Activated CD4-positive, alpha-beta T cell treated with anti-CD3 and anti-CD28 coated beads, Interleukin-2, amount 10 ng/mL, durations not matched to agents 7 days and 5 days (primary cell): ENCODE results near the gene HS3ST4. TPM values are rescaled to one million over a fixed set of nuclear protein-coding genes. Genes with fewer than 3 reads are reported as not detected.

Source experiments
- CTCF ChIA-PET: fragments of 350-600 bp; sonication (Branson Sonifier 250); formaldehyde crosslinking; loops from one replicate; lab custom pipeline; 2021; ENCODE audit warnings: antibody characterized with exemption; lab: Charles Lee
- POLR2A ChIA-PET: fragments of 350-600 bp; sonication (Branson Sonifier 250); formaldehyde crosslinking; loops from one replicate; lab custom pipeline; 2021; ENCODE audit warnings: antibody characterized with exemption; lab: Charles Lee
- DNase-seq: peaks from one replicate; pipeline ENCODE4 v3.0.0-alpha.2; 2020
- H3K27ac Mint-ChIP-seq: one replicate; pipeline ENCODE4 v1.8.0; 2021; ENCODE audit warnings: mild to moderate bottlenecking, moderate library complexity, mixed read lengths
- H3K27me3 Mint-ChIP-seq: one replicate; pipeline ENCODE4 v1.8.0; 2021; ENCODE audit warnings: mixed read lengths
- H3K36me3 Mint-ChIP-seq: one replicate; pipeline ENCODE4 v1.8.0; 2021; ENCODE audit warnings: low read depth, mixed read lengths
- H3K4me1 Mint-ChIP-seq: one replicate; pipeline ENCODE4 v1.8.0; 2021; ENCODE audit warnings: mixed read lengths
- H3K4me3 Mint-ChIP-seq: one replicate; pipeline ENCODE4 v1.8.0; 2021; ENCODE audit warnings: mild to moderate bottlenecking, moderate library complexity, mixed read lengths
- H3K9me3 Mint-ChIP-seq: one replicate; pipeline ENCODE4 v1.8.0; 2021; ENCODE audit warnings: mixed read lengths
- total RNA-seq, 2 experiments: library from RNA; stranded (reverse); gene quantifications; one replicate each; pipeline ENCODE4 v1.2.3, GENCODE V29; 2021

HS3ST4 gene
- total RNA-seq, 2 experiments from 2014 or later = not detected

DNA sequence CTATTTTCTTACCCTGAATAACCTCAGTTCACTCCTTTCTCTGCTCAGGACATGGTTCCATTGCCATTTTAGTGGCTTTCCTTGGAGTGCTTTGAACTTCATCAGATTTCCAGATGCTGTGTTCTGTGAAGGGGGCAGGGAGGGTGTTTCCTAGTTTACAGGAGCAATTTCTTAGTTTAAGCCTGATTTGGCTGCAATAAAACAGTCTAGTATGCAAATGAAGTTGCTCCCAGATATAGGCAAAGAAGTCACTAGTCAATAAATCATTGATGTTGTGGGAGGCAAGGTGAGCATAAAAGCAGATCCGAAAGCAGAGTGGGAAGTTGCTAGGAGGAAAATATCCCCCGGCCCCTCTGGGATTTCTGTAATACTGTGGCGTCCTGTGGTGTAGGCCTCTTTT is 202.3 kb downstream of the HS3ST4 start:
- ChIA-PET POLR2A (no interaction called here), CTCF (no interaction called here)
- H3K27ac Mint-ChIP-seq = no peak overlapping the region
- H3K4me1 Mint-ChIP-seq = no peaks in the 10 kb centered on the region
- no peaks in the 10 kb centered on the region for H3K27me3 Mint-ChIP-seq
- no peak overlapping the region for H3K4me3 Mint-ChIP-seq
- DNase-seq = no peak
- H3K9me3 Mint-ChIP-seq = peaks cover 7% of the 10 kb centered on the region
- no peaks in the 10 kb centered on the region for H3K36me3 Mint-ChIP-seq

DNA sequence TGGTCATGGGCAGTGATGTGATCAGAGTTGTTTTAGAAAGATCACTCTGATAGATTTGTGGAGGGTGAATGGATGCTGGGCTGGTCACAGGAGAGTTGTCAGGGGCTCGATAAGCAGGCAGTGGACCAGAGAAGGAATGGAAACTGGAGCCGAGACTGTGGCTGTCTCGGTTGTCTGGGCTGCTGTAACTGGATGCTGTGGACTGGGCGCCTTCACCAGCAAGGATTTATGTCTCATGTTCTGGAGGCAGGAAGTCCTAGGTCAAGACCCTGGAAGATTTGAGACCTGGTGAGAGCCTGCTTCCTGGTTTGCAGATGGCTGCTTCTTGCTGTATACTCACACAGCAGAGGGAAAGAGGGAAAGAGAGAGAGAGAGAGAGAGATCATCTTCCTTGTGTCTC is 203.6 kb downstream of the HS3ST4 start:
- CTCF ChIA-PET = no interaction called here
- no peak for DNase-seq
- Mint-ChIP-seq H3K4me1 (no peaks in the 10 kb centered on the region), H3K27ac (no peak overlapping the region), H3K36me3 (no peaks in the 10 kb centered on the region), H3K4me3 (no peak overlapping the region), H3K27me3 (no peaks in the 10 kb centered on the region), H3K9me3 (peaks cover 7% of the 10 kb centered on the region)
- POLR2A ChIA-PET = no interaction called here

DNA sequence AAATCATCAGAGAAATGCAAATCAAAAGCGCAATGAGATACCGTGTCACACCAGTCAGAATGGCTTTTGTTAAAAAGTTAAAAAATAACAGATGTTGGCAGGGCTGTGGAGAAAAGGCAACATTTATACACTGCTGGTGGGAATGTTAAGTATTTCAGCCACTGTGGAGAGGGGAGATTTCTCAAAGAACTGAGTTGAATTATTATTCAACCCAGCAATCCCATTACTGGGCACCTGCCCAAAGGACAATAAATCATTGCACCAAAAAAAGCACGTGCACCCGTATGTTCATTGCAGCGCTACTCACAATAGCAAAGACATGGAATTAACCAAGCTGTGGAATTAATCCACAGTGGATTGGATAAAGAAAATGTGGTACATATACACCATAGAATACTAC is 204.7 kb downstream of the HS3ST4 start:
- ChIA-PET POLR2A (no interaction called here), CTCF (no interaction called here)
- Mint-ChIP-seq H3K9me3 (no peaks in the 10 kb centered on the region), H3K27me3 (no peaks in the 10 kb centered on the region), H3K27ac (no peak overlapping the region), H3K4me3 (no peak overlapping the region), H3K36me3 (no peaks in the 10 kb centered on the region), H3K4me1 (no peaks in the 10 kb centered on the region)
- no peak for DNase-seq

DNA sequence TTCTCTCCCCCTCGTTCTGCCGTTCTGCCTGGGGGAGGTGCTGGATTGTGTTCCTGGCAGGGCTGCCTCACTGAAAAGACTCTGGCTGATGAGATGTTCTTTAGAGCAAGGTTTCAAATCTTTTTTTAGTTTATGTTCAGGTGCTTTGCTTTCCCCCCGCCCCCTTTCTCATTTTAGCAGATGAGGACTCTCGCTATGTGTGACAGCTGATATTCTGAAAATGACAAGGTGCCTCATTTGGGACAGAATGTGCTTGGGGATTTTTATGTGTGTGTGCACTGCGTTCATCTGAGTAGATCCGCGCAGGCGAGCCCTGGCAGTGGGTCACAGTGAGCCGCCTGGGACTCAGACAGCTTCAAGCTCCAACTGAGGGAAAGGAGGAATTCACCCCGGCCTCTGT is 205.9 kb downstream of the HS3ST4 start:
- DNase-seq = no peak
- H3K27ac Mint-ChIP-seq = no peak overlapping the region
- CTCF ChIA-PET = interaction anchor here (1.3 kb wide), 1 partner anchor 9 kb away, joined by 4 read pairs; no protein-coding TSS in a partner anchor

DNA sequence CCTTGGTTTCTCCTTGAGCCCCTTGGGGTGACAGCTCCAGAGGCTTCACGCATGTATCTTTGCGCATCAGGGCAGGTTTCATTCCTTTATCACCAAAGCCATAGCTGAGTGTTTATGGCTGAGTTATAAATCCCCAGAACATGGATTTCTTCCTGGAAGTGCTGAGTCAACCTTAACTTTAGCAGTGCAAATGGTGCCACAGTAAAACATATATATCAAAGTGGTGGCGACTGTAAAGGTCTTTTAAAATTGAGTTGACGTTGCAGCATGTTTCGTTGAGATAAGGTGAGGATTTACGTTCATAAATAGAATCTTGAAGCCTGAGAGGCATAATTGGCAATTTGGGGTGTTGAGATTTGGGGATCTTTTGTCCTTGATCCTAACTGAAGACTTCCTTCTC is 214.1 kb downstream of the HS3ST4 start:
- no peak for DNase-seq
- no peak overlapping the region for H3K27ac Mint-ChIP-seq
- no peaks in the 10 kb centered on the region for H3K27me3 Mint-ChIP-seq
- no peaks in the 10 kb centered on the region for H3K4me1 Mint-ChIP-seq
- no peak overlapping the region for H3K4me3 Mint-ChIP-seq
- H3K9me3 Mint-ChIP-seq = no peaks in the 10 kb centered on the region
- ChIA-PET CTCF (no interaction called here), POLR2A (no interaction called here)
- no peaks in the 10 kb centered on the region for H3K36me3 Mint-ChIP-seq

More for the DNA sequence above, 205.9 kb downstream of the HS3ST4 start:
- Mint-ChIP-seq H3K4me3 (no peak overlapping the region), H3K27me3 (no peaks in the 10 kb centered on the region), H3K4me1 (no peaks in the 10 kb centered on the region), H3K9me3 (no peaks in the 10 kb centered on the region), H3K36me3 (no peaks in the 10 kb centered on the region)
- POLR2A ChIA-PET = no interaction called here

DNA sequence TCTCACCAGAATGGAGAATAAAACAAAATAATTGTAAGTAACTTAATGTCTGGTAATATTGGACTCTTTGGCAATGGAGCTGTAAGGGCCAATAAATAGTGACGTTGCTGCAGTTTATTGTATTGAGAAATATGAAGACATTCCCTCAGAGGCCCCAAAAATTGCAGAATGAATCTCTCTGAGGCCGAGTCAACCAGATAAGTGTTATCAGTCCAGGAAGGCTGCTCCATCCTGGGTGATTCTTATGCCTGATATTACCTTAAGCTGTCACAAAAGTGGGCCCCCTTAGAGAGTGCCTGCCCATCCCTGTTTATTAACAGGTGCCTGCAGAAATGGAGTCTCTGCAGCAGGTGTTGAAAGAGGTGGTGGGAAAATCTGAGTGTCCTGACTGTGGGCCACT is 219.2 kb downstream of the HS3ST4 start:
- DNase-seq = no peak
- H3K27ac Mint-ChIP-seq = no peak overlapping the region
- ChIA-PET CTCF (no interaction called here), POLR2A (no interaction called here)
- no peaks in the 10 kb centered on the region for H3K36me3 Mint-ChIP-seq
- H3K27me3 Mint-ChIP-seq = no peaks in the 10 kb centered on the region
- no peaks in the 10 kb centered on the region for H3K4me1 Mint-ChIP-seq
- H3K4me3 Mint-ChIP-seq = no peak overlapping the region
- H3K9me3 Mint-ChIP-seq = no peaks in the 10 kb centered on the region

DNA sequence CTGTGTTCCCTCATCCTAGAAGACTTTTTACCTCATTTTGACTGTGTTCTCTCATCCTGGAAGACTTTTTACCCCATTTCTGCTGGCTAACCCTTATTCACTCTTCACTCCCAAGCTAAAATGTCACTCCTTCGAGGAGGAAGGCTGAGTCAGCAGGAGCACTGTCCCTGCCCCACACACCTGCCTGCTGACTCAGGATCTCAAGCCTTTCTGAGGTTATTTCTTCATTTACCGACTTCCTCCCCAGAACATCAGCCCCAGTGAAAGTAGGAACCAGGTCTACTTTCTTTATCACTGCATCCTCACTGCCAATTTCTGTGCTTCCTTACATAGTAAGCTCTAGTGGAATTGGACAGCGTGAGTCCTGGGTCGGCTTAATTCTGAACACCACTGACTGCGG is 220.6 kb downstream of the HS3ST4 start:
- CTCF ChIA-PET = no interaction called here
- H3K36me3 Mint-ChIP-seq = no peaks in the 10 kb centered on the region
- POLR2A ChIA-PET = no interaction called here

DNA sequence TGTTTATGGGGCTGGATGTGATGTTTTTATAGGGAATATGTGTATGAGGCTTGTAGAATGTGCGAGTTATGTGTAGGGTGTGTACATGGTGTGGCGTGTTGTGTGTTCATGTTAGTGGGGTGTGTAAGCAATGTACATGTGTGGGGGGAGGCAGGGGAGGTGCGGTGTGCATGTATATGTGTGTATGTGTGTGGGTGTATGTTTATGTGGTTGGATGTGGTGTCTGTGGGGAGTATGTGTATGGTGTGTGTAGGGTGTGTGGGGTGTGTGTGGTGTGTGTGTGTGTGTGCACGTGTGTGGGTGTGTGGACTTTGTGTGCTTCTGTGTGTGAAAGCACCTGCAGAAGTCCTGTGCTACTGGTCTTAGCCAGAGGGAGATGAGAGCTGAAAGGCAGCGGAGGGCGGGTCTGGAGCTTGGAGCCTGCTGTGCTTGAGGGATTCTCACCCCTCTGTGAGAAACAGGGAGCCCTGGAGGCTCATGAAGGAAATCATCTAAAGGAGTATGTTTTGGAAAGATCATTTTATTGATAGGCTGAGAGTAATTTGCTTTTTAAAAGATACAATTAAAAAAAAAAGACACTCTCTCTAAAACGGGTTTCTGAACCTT is 222.7 kb downstream of the HS3ST4 start:
- no peak for DNase-seq
- Mint-ChIP-seq H3K36me3 (no peaks in the 10 kb centered on the region), H3K9me3 (no peaks in the 10 kb centered on the region), H3K4me1 (no peaks in the 10 kb centered on the region), H3K27me3 (no peaks in the 10 kb centered on the region), H3K27ac (no peak overlapping the region), H3K4me3 (no peak overlapping the region)
- ChIA-PET POLR2A (no interaction called here), CTCF (no interaction called here)

More for the DNA sequence above, 220.6 kb downstream of the HS3ST4 start:
- no peak overlapping the region for H3K4me3 Mint-ChIP-seq
- no peaks in the 10 kb centered on the region for H3K4me1 Mint-ChIP-seq
- DNase-seq = no peak
- H3K9me3 Mint-ChIP-seq = no peaks in the 10 kb centered on the region
- H3K27me3 Mint-ChIP-seq = no peaks in the 10 kb centered on the region
- no peak overlapping the region for H3K27ac Mint-ChIP-seq

DNA sequence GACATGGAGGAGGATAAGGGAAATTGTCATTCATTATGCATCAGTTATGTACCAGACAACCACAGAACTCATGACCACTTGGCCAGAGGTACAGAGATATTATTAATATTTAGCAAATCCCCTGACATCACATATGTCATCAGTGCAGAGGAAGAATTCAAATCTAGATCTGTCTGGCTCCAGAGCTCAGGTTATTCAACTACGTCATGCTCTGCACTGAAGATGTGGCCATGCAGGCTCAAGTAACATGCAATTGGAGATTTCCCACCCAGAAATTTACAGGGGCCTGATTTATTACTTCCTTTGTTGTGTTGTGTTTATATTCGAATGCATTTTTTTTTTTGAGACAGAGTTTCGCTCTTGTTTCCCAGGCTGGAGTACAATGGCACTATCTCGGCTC is 224.3 kb downstream of the HS3ST4 start:
- Mint-ChIP-seq H3K4me1 (no peaks in the 10 kb centered on the region), H3K4me3 (no peak overlapping the region), H3K27me3 (no peaks in the 10 kb centered on the region), H3K36me3 (no peaks in the 10 kb centered on the region), H3K27ac (no peak overlapping the region), H3K9me3 (no peaks in the 10 kb centered on the region)
- ChIA-PET POLR2A (no interaction called here), CTCF (interaction anchor here (0.5 kb wide), 1 partner anchor 33 kb away, joined by 6 read pairs; no protein-coding TSS in a partner anchor)
- no peak for DNase-seq

DNA sequence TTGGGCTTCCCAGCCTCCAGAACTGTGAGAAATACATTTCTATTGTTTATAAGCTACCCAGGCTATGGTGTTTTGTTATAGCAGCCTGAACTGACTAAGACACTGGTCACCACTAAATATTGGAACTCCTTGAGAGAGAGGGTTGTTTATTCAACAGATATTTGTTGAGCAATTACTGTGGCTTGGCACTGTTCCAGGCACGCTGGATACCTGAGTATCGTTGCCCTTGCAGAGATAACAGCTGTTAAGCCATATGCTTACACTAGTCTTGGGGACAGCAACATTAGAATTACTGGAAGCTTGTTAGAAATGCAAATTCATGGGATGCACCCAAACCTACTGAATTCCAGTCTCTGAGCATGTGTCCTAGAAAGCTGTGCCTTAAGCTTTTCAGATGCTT is 230.7 kb downstream of the HS3ST4 start:
- no peak for DNase-seq
- Mint-ChIP-seq H3K4me1 (no peaks in the 10 kb centered on the region), H3K36me3 (no peaks in the 10 kb centered on the region), H3K4me3 (no peak overlapping the region), H3K27ac (no peak overlapping the region), H3K27me3 (no peaks in the 10 kb centered on the region), H3K9me3 (no peaks in the 10 kb centered on the region)
- CTCF ChIA-PET = no interaction called here
- POLR2A ChIA-PET = no interaction called here

DNA sequence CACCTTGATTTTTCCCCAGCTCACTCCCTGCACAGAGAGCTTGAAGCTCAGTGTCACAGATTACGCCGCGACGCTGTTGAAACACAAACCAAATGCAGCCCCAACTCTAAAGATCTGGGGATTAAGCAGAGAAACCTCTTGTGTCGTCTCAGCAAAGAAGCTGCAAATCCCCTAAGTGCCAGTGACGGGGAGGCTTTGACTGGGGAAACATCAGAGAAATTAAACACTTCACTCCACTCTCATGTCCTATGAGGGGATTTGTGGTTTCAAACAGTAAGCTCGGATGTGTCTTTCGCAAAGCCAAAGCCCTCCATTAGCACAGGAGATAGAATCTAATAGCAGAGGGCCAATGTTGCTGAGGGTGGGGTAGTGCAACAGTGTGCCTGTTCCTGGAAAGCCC is 233.7 kb downstream of the HS3ST4 start:
- Mint-ChIP-seq H3K27ac (no peak overlapping the region), H3K27me3 (no peaks in the 10 kb centered on the region), H3K36me3 (no peaks in the 10 kb centered on the region), H3K4me3 (no peak overlapping the region), H3K9me3 (no peaks in the 10 kb centered on the region), H3K4me1 (no peaks in the 10 kb centered on the region)
- DNase-seq = no peak
- ChIA-PET CTCF (no interaction called here), POLR2A (no interaction called here)

DNA sequence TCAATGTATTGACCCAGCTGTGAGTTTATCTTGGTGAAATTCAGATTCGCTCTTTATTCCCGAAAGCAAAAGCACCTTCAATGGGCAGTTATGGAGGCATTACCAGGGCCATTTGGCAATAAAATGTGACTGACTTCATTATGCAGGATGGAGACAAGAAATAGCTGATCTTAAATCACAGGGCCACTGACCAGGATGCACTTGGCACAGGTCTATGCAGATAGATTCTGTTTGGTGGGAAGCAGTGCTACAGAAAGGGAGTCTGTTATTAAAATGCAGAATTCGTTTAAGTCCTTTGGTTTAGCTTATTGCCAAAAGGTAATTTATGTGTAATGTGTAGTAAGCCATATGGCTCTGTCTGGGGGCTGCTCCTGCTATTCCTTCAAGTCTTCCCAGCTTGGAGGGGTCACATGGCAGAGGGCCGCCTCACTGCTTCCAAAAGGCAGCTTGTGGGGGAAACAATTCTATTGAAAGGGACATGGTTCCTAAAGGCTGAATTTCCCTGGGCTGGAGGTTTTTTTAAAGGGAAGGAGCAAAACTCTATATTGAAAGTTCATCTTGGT is 239.8 kb downstream of the HS3ST4 start:
- CTCF ChIA-PET = no interaction called here
- Mint-ChIP-seq H3K36me3 (no peaks in the 10 kb centered on the region), H3K9me3 (no peaks in the 10 kb centered on the region), H3K27ac (no peak overlapping the region), H3K4me1 (no peaks in the 10 kb centered on the region), H3K4me3 (no peak overlapping the region), H3K27me3 (no peaks in the 10 kb centered on the region)
- POLR2A ChIA-PET = interaction anchor here (0.6 kb wide), 1 partner anchor 778 kb away, joined by 7 read pairs; no protein-coding TSS in a partner anchor
- no peak for DNase-seq

DNA sequence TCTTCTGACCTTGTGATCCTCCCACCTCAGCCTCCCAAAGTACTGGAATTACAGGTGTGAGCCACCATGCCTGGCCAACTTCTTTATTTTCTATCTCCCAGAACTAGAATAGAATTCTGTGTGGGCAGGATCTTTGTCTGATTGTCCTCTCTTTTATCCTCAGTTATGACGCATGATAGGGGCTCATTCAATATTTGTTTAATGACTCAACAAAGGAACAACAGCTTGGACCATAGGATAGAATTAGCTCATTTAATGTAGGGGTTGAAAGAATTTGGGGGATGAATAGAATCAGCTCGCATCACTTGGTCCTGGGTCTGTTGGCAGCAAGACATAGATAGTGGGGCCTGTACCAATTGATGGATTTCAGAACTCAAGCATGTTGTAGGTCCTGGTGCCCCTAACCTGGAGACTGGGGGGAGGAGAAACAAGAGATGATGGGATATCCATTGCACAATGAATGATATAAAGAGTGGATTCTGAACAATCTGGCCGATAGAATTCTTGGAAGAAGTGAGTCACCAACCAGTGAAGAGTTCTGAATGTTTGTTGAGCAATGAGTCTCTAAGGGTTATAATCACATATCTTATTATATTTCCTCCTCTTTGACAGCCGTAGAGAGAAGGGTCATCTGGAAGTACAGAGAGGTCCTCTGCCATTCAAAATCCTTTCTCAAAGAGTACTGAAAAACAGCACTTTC is 250.2 kb downstream of the HS3ST4 start:
- ChIA-PET POLR2A (no interaction called here), CTCF (interaction anchor here (1.1 kb wide), 1 partner anchor 12 kb away, joined by 3 read pairs; no protein-coding TSS in a partner anchor)
- no peak overlapping the region for H3K4me3 Mint-ChIP-seq
- no peak for DNase-seq
- H3K27ac Mint-ChIP-seq = no peak overlapping the region
- H3K27me3 Mint-ChIP-seq = no peaks in the 10 kb centered on the region
- no peaks in the 10 kb centered on the region for H3K36me3 Mint-ChIP-seq
- peaks cover 14% of the 10 kb centered on the region for H3K9me3 Mint-ChIP-seq
- H3K4me1 Mint-ChIP-seq = no peaks in the 10 kb centered on the region
